ENCODE measurements around the gene CLIC4. TPM values are rescaled to one million over a fixed set of nuclear protein-coding genes. Genes with fewer than 3 reads are reported as not detected.
"Not testable (repeated sequence)": the region's sequence is repeated elsewhere in the genome, so short reads cannot be mapped to it uniquely, and the experiment has no call there.

Gene CLIC4
- total RNA-seq, 1 donor from 2014 or later, result 200 TPM

GRCh38 chr1:24714859-24715520, 30.3 kb upstream of the CLIC4 start:
- intact Hi-C loops (cut with DNase I), result no loop called here
- H3K9me3 ChIP-seq, result no peaks in the 10 kb centered on the region
- no peak overlapping the region for H3K27ac ChIP-seq
- no peaks in the 10 kb centered on the region for H3K36me3 ChIP-seq
- no peaks in the 10 kb centered on the region for H3K27me3 ChIP-seq
- ATAC-seq (no peak), DNase-seq (no peak)
- TF ChIP-seq CTCF (IDR thresholded peaks at IDR 0.05), result no peak
- peaks cover 29% of the 10 kb centered on the region for H3K4me1 ChIP-seq
- H3K4me3 ChIP-seq, result no peak overlapping the region

- TF ChIP-seq CTCF (IDR thresholded peaks at IDR 0.05), result no peak
- Histone ChIP-seq H3K9me3 (no peaks in the 10 kb centered on the region), H3K27me3 (no peaks in the 10 kb centered on the region), H3K4me3 (no peak overlapping the region), H3K27ac (no peak overlapping the region), H3K4me1 (peaks cover 23% of the 10 kb centered on the region), H3K36me3 (no peaks in the 10 kb centered on the region)
- ATAC-seq (no peak), DNase-seq (no peak)
- intact Hi-C loops (cut with DNase I), result no loop called here
Observed at GRCh38 chr1:24715658-24716057, 29.6 kb upstream of the CLIC4 start.

GRCh38 chr1:24717887-24718650, 27.2 kb upstream of the CLIC4 start:
- ATAC-seq, result no peak
- no peak for DNase-seq
- intact Hi-C loops (cut with DNase I), result no loop called here
- Histone ChIP-seq H3K27me3 (no peaks in the 10 kb centered on the region), H3K9me3 (no peaks in the 10 kb centered on the region), H3K4me1 (peaks cover 26% of the 10 kb centered on the region), H3K27ac (peak overlapping the region; percentile 40), H3K4me3 (no peak overlapping the region), H3K36me3 (no peaks in the 10 kb centered on the region)
- no peak for TF ChIP-seq CTCF (IDR thresholded peaks at IDR 0.05)

GRCh38 chr1:24720152-24720551, 25.1 kb upstream of the CLIC4 start:
- DNase-seq (peak; percentile 77), ATAC-seq (peak; percentile 86)
- no peaks in the 10 kb centered on the region for H3K36me3 ChIP-seq
- no peaks in the 10 kb centered on the region for H3K9me3 ChIP-seq
- peak overlapping the region; percentile 70 for H3K27ac ChIP-seq
- no peak for TF ChIP-seq CTCF (IDR thresholded peaks at IDR 0.05)
- no peak overlapping the region for H3K4me3 ChIP-seq
- H3K4me1 ChIP-seq, result peaks cover 31% of the 10 kb centered on the region
- intact Hi-C loops (cut with DNase I), result no loop called here
- no peaks in the 10 kb centered on the region for H3K27me3 ChIP-seq

- TF ChIP-seq CTCF (IDR thresholded peaks at IDR 0.05), result no peak
- no peak overlapping the region for H3K4me3 ChIP-seq
- no peaks in the 10 kb centered on the region for H3K27me3 ChIP-seq
- peaks cover 40% of the 10 kb centered on the region for H3K4me1 ChIP-seq
- intact Hi-C loops (cut with DNase I), result no loop called here
- no peaks in the 10 kb centered on the region for H3K9me3 ChIP-seq
- H3K27ac ChIP-seq, result no peak overlapping the region
- H3K36me3 ChIP-seq, result no peaks in the 10 kb centered on the region
- ATAC-seq, result no peak
- no peak for DNase-seq
Observed at GRCh38 chr1:24721533-24721932, 23.7 kb upstream of the CLIC4 start.

GRCh38 chr1:24722073-24723035, 22.9 kb upstream of the CLIC4 start:
- H3K9me3 ChIP-seq; ATAC-seq; H3K36me3 ChIP-seq; H3K27me3 ChIP-seq; H3K4me3 ChIP-seq; H3K27ac ChIP-seq; DNase-seq; intact Hi-C loops (cut with DNase I): not testable (repeated sequence)
- H3K4me1 ChIP-seq, result peaks cover 49% of the 10 kb centered on the region
